MCF 10A (cell line): ENCODE measurements around the gene ADPRHL1. TPM values are rescaled to one million over a fixed set of nuclear protein-coding genes. Genes with fewer than 3 reads are reported as not detected.

ENCODE experiments used
- BruUV-seq: library from RNA; stranded (reverse); fragments of 400-500 nt; replicated peaks from 2 replicates; lab custom pipeline; 2021; lab: Mats Ljungman, UMichigan
- CTCF ChIA-PET: fragments of 300-600 bp; sonication (Branson Sonifier 250); formaldehyde crosslinking; extraction: SDS; loops from one replicate; lab custom pipeline; 2021; ENCODE audit warnings: antibody characterized with exemption, inconsistent platforms; lab: Yijun Ruan, JAX
- POLR2A ChIA-PET: fragments of 300-600, 350-650 bp; sonication (Branson Sonifier 250); formaldehyde crosslinking; extraction: SDS; loops from one replicate; lab custom pipeline; 2020; ENCODE audit warnings: antibody characterized with exemption, inconsistent platforms; lab: Yijun Ruan, JAX
- DNase-seq: peaks from one replicate; pipeline ENCODE4 v3.0.0-alpha.2; 2018; ENCODE audit not compliant: unreplicated experiment
- H3K27ac Mint-ChIP-seq: one replicate; pipeline ENCODE4 v1.8.0; 2022; ENCODE audit warnings: mild to moderate bottlenecking, low read depth, mixed read lengths; ENCODE audit not compliant: unreplicated experiment
- H3K27me3 Mint-ChIP-seq: one replicate; pipeline ENCODE4 v1.8.0; 2022; ENCODE audit warnings: mixed read lengths; ENCODE audit not compliant: insufficient read depth, unreplicated experiment
- H3K36me3 Mint-ChIP-seq: one replicate; pipeline ENCODE4 v1.8.0; 2022; ENCODE audit warnings: mild to moderate bottlenecking, moderate library complexity, mixed read lengths; ENCODE audit not compliant: insufficient read depth, unreplicated experiment
- H3K4me1 Mint-ChIP-seq: one replicate; pipeline ENCODE4 v1.8.0; 2022; ENCODE audit warnings: mixed read lengths; ENCODE audit not compliant: insufficient read depth, unreplicated experiment
- H3K4me3 Mint-ChIP-seq: one replicate; pipeline ENCODE4 v1.8.0; 2022; ENCODE audit warnings: mild to moderate bottlenecking, moderate library complexity, mixed read lengths; ENCODE audit not compliant: unreplicated experiment
- H3K9me3 Mint-ChIP-seq: one replicate; pipeline ENCODE4 v1.8.0; 2022; ENCODE audit warnings: mixed read lengths; ENCODE audit not compliant: unreplicated experiment
- CTCF ChIP-seq: fragments of 200-600 bp; IDR thresholded peaks from one replicate; pipeline ENCODE4 v1.8.0; 2022; ENCODE audit warnings: antibody characterized with exemption, mild to moderate bottlenecking; ENCODE audit not compliant: unreplicated experiment
- intact Hi-C: fragments of 100-400 bp; cut with micrococcal nuclease; formaldehyde crosslinking; loops from 2 replicates; pipeline ENCODE4 v1.14.1; 2022
- total RNA-seq: library from RNA; stranded (reverse); gene quantifications from 2 replicates; pipeline ENCODE4 v1.2.3, GENCODE V29; 2022

ADPRHL1 gene
- total RNA-seq, 1 experiment from 2014 or later, result 2.6 TPM

- intact Hi-C loops, result no loop called here
Measured at GRCh38 chr13:113470073-113470472, 16.8 kb upstream of the ADPRHL1 start.

GRCh38 chr13:113469582-113469981 is 16.3 kb upstream of the ADPRHL1 start:
- H3K27me3 Mint-ChIP-seq, result no peaks in the 10 kb centered on the region
- BruUV-seq, result no TSS peak
- peaks cover 64% of the 10 kb centered on the region for H3K36me3 Mint-ChIP-seq
- no peaks in the 10 kb centered on the region for H3K4me1 Mint-ChIP-seq
- no peak for DNase-seq
- no peak overlapping the region for H3K27ac Mint-ChIP-seq
- ChIA-PET POLR2A (interaction anchor here (0.9 kb wide), 1 partner anchor 12 kb away, joined by 4 read pairs; no protein-coding TSS in a partner anchor), CTCF (interaction anchor here (0.7 kb wide), 1 partner anchor 19 kb away, joined by 5 read pairs; no protein-coding TSS in a partner anchor)
- no peak for TF ChIP-seq CTCF
- no peaks in the 10 kb centered on the region for H3K9me3 Mint-ChIP-seq
- no peak overlapping the region for H3K4me3 Mint-ChIP-seq
- intact Hi-C loops, result no loop called here

More at GRCh38 chr13:113470073-113470472, 16.8 kb upstream of the ADPRHL1 start:
- peaks cover 67% of the 10 kb centered on the region for H3K36me3 Mint-ChIP-seq
- no peak for DNase-seq
- no TSS peak for BruUV-seq
- ChIA-PET CTCF (no interaction called here), POLR2A (no interaction called here)
- H3K9me3 Mint-ChIP-seq, result no peaks in the 10 kb centered on the region
- no peak overlapping the region for H3K4me3 Mint-ChIP-seq
- no peaks in the 10 kb centered on the region for H3K27me3 Mint-ChIP-seq
- no peaks in the 10 kb centered on the region for H3K4me1 Mint-ChIP-seq
- no peak overlapping the region for H3K27ac Mint-ChIP-seq
- no peak for TF ChIP-seq CTCF

- no peak overlapping the region for H3K27ac Mint-ChIP-seq
- H3K4me3 Mint-ChIP-seq, result no peak overlapping the region
- no peak for DNase-seq
- no peaks in the 10 kb centered on the region for H3K9me3 Mint-ChIP-seq
- intact Hi-C loops, result no loop called here
- peaks cover 55% of the 10 kb centered on the region for H3K36me3 Mint-ChIP-seq
- H3K27me3 Mint-ChIP-seq, result no peaks in the 10 kb centered on the region
- no peak for TF ChIP-seq CTCF
- ChIA-PET CTCF (interaction anchor here (0.7 kb wide), 1 partner anchor 18 kb away, joined by 5 read pairs; no protein-coding TSS in a partner anchor), POLR2A (interaction anchor here (0.9 kb wide), 1 partner anchor 11 kb away, joined by 4 read pairs; no protein-coding TSS in a partner anchor)
- BruUV-seq, result no TSS peak
- H3K4me1 Mint-ChIP-seq, result peaks cover 2% of the 10 kb centered on the region
Measured at GRCh38 chr13:113468472-113469201, 15.3 kb upstream of the ADPRHL1 start.

- Mint-ChIP-seq H3K4me3 (no peak overlapping the region), H3K36me3 (peaks cover 49% of the 10 kb centered on the region), H3K9me3 (no peaks in the 10 kb centered on the region), H3K4me1 (peaks cover 6% of the 10 kb centered on the region), H3K27me3 (no peaks in the 10 kb centered on the region), H3K27ac (no peak overlapping the region)
- intact Hi-C loops, result no loop called here
- DNase-seq, result no peak
- no peak for TF ChIP-seq CTCF
- ChIA-PET CTCF (interaction anchor here (0.6 kb wide), 1 partner anchor 38 kb away, joined by 3 read pairs; no protein-coding TSS in a partner anchor), POLR2A (no interaction called here)
- no TSS peak for BruUV-seq
Measured at GRCh38 chr13:113468029-113468428, 14.7 kb upstream of the ADPRHL1 start.
